Breast epithelium (tissue), 4 donors: ENCODE results near the gene UACA. TPM values are rescaled to one million over a fixed set of nuclear protein-coding genes. Genes with fewer than 3 reads are reported as not detected.

Source experiments
- DNase-seq, 2 donors: peaks; one replicate each; pipeline ENCODE4 v3.0.0-alpha.2; 2019; ENCODE audit warnings: low spot score in 2 of 2
- H3K27ac ChIP-seq, 2 donors: fragments of 200-600 bp; sonication (generic) in 1 of 2; one replicate each; pipeline ENCODE4 v1.5.1; 2016 to 2019; ENCODE audit warnings: mild to moderate bottlenecking in 1 of 2
- H3K27me3 ChIP-seq, 2 donors: fragments of 200-600 bp; sonication (generic) in 1 of 2; one replicate each; pipeline versions ENCODE4 v1.5.1 to v1.6.0; 2017 to 2019; ENCODE audit warnings: control low read depth in 1 of 2, mild to moderate bottlenecking in 1 of 2
- H3K36me3 ChIP-seq: fragments of 200-600 bp; one replicate; pipeline ENCODE4 v1.5.1; 2019
- H3K4me1 ChIP-seq, 2 donors: fragments of 200-600 bp; sonication (generic); one replicate each; pipeline ENCODE4 v1.5.1; 2016 to 2019; ENCODE audit warnings: control low read depth in 1 of 2
- H3K4me3 ChIP-seq, 3 donors: fragments of 200-600 bp; sonication (generic); 1 replicate in 2 of 3; 2 replicates in 1 of 3; pipeline ENCODE4 v1.5.1; 2016 to 2019; ENCODE audit warnings: mild to moderate bottlenecking in 3 of 3, moderate library complexity in 2 of 3
- H3K9me3 ChIP-seq, 2 donors: fragments of 200-600 bp; sonication (generic) in 1 of 2; one replicate each; pipeline ENCODE4 v1.5.1; 2016 to 2019; ENCODE audit warnings: control low read depth in 1 of 2
- POLR2A ChIP-seq: fragments of 450-650 bp; IDR thresholded peaks from one replicate; pipeline ENCODE4 v1.6.1; 2016; ENCODE audit warnings: antibody characterized with exemption, mild to moderate bottlenecking, moderate library complexity
- POLR2AphosphoS5 ChIP-seq, 3 donors: sonication (generic); formaldehyde crosslinking; IDR thresholded peaks; one replicate each; pipeline ENCODE4 v1.6.1; 2017; ENCODE audit warnings: antibody characterized with exemption in 3 of 3
- intact Hi-C: fragments of 100-400 bp; cut with DNase I; formaldehyde crosslinking; loops from one replicate; pipeline ENCODE4 v1.15.1; 2023; ENCODE audit warnings: low total_unique reads
- total RNA-seq, 3 donors: library from RNA; depleted of rRNA; stranded (reverse); fragments of >200 nt; gene quantifications; one replicate each; pipeline ENCODE4 v1.1.0, GENCODE V29; 2016
- TF ChIP-seq, protein P1 (sequence below), 3 donors: fragments of 450-650 bp; IDR thresholded peaks; one replicate each; pipeline ENCODE4 v1.5.1; 2016 to 2017; ENCODE audit warnings: antibody characterized with exemption in 3 of 3, mild to moderate bottlenecking in 3 of 3, moderate library complexity in 3 of 3

The UACA gene
- total RNA-seq, 3 donors from 2014 or later, result 68.5 to 144 (median 71.7) TPM

GRCh38 chr15:70720228-70721016 lies 42.9 kb downstream of the UACA start:
- H3K27ac ChIP-seq, result peak overlapping the region in 1 of 2 donors; percentile 61
- no peak for DNase-seq
- intact Hi-C loops, result no loop called here

DNA sequence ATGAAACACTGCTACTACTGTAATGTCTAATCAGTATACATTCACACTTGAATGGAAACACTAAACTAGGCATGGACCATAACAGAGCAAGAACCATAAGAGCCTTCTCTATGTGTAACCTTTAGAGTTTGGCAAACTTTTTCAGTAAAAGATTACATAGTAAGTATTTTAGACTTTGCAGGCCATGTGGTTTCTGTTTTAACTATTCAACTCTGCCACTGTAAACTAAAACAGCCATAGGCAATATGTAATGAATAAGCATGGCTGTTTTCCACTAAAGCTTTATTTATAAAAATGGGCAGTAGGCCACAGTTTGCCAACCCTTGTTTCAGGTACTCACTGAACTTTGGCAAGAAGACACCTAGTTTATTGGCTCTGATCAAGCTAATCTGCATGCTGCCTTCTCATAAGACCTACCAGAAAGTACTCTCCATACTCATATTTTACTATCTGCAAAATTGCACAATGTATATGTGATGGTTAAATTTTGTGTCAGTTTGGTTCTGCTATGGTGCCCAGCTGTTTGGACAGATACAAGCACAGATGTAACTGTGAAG lies 46.0 kb downstream of the UACA start:
- no peak for DNase-seq
- peaks cover 7 to 23% of the 10 kb centered on the region in 2 donors for H3K4me1 ChIP-seq
- H3K36me3 ChIP-seq, result no peaks in the 10 kb centered on the region
- no peak overlapping the region for H3K4me3 ChIP-seq
- H3K27me3 ChIP-seq, result no peaks in the 10 kb centered on the region
- intact Hi-C loops, result no loop called here
- TF ChIP-seq POLR2A, result no peak
- no peak for TF ChIP-seq POLR2AphosphoS5 (IDR thresholded peaks at IDR 0.05)
- TF ChIP-seq, protein P1, sequence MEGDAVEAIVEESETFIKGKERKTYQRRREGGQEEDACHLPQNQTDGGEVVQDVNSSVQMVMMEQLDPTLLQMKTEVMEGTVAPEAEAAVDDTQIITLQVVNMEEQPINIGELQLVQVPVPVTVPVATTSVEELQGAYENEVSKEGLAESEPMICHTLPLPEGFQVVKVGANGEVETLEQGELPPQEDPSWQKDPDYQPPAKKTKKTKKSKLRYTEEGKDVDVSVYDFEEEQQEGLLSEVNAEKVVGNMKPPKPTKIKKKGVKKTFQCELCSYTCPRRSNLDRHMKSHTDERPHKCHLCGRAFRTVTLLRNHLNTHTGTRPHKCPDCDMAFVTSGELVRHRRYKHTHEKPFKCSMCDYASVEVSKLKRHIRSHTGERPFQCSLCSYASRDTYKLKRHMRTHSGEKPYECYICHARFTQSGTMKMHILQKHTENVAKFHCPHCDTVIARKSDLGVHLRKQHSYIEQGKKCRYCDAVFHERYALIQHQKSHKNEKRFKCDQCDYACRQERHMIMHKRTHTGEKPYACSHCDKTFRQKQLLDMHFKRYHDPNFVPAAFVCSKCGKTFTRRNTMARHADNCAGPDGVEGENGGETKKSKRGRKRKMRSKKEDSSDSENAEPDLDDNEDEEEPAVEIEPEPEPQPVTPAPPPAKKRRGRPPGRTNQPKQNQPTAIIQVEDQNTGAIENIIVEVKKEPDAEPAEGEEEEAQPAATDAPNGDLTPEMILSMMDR (IDR thresholded peaks at IDR 0.05), result no peak
- H3K9me3 ChIP-seq, result no peaks in the 10 kb centered on the region
- peak overlapping the region; percentile 59 to 61 for H3K27ac ChIP-seq

More at GRCh38 chr15:70720228-70721016, 42.9 kb downstream of the UACA start:
- Histone ChIP-seq H3K4me1 (peaks cover 0 to 10% of the 10 kb centered on the region in 2 donors), H3K4me3 (no peak overlapping the region), H3K36me3 (no peaks in the 10 kb centered on the region), H3K9me3 (no peaks in the 10 kb centered on the region), H3K27me3 (no peaks in the 10 kb centered on the region)
- TF ChIP-seq POLR2AphosphoS5 (IDR thresholded peaks at IDR 0.05), result no peak
- no peak for TF ChIP-seq POLR2A
- TF ChIP-seq, protein P1 (IDR thresholded peaks at IDR 0.05), result no peak

DNA sequence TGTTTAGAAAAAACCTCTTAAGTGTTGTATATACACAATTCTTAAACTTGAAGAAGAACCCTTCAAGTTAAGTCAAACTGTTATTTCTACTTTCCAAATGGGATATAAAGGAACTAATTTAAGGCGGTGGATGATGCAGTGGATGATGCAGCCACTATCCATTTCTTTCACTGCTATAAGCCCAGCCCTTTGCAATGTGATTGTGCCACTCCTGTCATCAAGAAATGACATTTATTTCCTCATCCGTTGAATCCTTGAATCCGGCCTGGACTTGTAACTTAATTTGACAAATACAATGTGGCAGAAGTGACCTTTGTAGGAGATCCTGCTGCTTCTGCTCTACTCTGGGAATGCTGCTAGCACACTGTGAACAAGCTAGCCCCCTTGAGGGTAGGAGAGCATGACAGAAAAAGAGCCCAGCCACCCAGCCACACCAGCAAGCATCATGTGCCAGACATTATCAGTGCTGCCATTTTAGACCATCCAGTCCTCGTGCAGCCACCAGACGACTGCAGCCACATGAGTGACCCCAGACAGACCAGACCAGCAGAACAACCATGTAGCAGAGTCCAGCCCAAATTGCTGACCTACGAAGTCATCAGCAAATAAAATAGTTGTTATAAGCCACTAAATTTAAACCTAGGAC lies 47.4 kb downstream of the UACA start:
- Histone ChIP-seq H3K4me1 (peaks cover 7 to 23% of the 10 kb centered on the region in 2 donors), H3K4me3 (no peak overlapping the region), H3K9me3 (no peaks in the 10 kb centered on the region), H3K27me3 (no peaks in the 10 kb centered on the region), H3K27ac (peak overlapping the region; percentile 8 to 60), H3K36me3 (no peaks in the 10 kb centered on the region)
- intact Hi-C loops, result no loop called here
- DNase-seq, result no peak
- TF ChIP-seq, protein P1 (IDR thresholded peaks at IDR 0.05), result no peak
- TF ChIP-seq POLR2A (no peak), POLR2AphosphoS5 (IDR thresholded peaks at IDR 0.05) (no peak)

- H3K27me3 ChIP-seq, result no peaks in the 10 kb centered on the region
- no peak overlapping the region for H3K4me3 ChIP-seq
- intact Hi-C loops, result no loop called here
- H3K4me1 ChIP-seq, result peaks cover 7 to 17% of the 10 kb centered on the region in 2 donors
- DNase-seq, result no peak
- no peaks in the 10 kb centered on the region for H3K36me3 ChIP-seq
- TF ChIP-seq POLR2A (no peak), POLR2AphosphoS5 (IDR thresholded peaks at IDR 0.05) (no peak)
- TF ChIP-seq, protein P1 (IDR thresholded peaks at IDR 0.05), result no peak
- H3K9me3 ChIP-seq, result no peaks in the 10 kb centered on the region
- peak overlapping the region in 1 of 2 donors; percentile 73 for H3K27ac ChIP-seq
Observed at GRCh38 chr15:70714565-70714964, 48.8 kb downstream of the UACA start.

- Histone ChIP-seq H3K4me1 (peaks cover 7 to 17% of the 10 kb centered on the region in 2 donors), H3K36me3 (no peaks in the 10 kb centered on the region), H3K4me3 (no peak overlapping the region), H3K27me3 (no peaks in the 10 kb centered on the region), H3K9me3 (no peaks in the 10 kb centered on the region), H3K27ac (peak overlapping the region; percentile 36 to 73)
- TF ChIP-seq POLR2A (no peak), POLR2AphosphoS5 (IDR thresholded peaks at IDR 0.05) (no peak)
- TF ChIP-seq, protein P1 (IDR thresholded peaks at IDR 0.05), result no peak
- DNase-seq, result no peak
- intact Hi-C loops, result no loop called here
Observed at GRCh38 chr15:70714015-70714414, 49.3 kb downstream of the UACA start.
